COLO668 (cell line): ENCODE data around the gene OR52E6.

ENCODE experiments used
- DNase-seq: peaks from one replicate; lab custom pipeline; 2025; ENCODE audit not compliant: unreplicated experiment; lab: John Stamatoyannopoulos, UW

Gene OR52E6

DNA sequence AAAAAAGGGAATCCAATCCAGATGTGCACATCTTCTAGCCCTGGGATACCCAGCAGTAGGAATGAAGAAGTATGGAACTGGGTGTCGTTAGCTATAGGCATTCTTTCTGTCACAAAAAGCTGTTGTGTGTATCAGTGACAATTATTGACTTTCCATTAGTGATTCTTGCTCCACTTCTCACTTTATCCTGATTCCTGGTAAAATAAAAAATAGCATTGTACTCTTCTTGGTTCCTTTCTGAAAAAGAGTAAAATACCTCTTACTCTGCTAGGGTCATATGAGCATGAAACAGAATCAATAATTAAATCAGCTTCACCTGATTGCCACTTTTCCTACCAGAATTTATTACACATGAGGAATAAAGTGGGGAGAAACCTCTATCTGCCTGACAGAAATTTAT lies at the start of gene OR52E6:
TSS of gene OR52E6 (minus strand) at position 101 of the 400 bp plus-strand sequence. CDS start at position 101, 0 bp downstream.
- DNase-seq, result no peak

GRCh38 chr11:5891216-5891800 lies 49.6 kb upstream of the OR52E6 start:
- DNase-seq, result no peak

DNA sequence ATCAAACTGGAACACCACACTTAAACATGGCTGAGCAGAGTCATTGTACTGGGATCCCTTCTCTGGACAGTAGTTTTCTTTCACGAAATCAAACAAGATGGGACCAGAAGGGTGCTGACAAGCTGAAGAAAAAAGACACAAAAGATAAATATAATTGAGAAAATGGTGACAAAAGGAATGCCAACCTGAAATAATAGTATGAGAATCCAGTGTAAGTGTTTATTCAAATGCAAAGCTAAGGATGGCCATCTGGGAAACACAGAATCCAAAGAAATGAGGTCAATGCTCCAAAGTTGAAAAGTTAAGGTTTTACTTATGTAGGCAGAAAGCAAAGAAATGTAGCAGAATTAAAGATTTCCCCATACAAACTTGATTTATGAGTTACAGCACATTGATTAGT lies 46.0 kb upstream of the OR52E6 start:
- DNase-seq, result no peak

GRCh38 chr11:5887172-5887571 lies 45.5 kb upstream of the OR52E6 start:
- no peak for DNase-seq

DNA sequence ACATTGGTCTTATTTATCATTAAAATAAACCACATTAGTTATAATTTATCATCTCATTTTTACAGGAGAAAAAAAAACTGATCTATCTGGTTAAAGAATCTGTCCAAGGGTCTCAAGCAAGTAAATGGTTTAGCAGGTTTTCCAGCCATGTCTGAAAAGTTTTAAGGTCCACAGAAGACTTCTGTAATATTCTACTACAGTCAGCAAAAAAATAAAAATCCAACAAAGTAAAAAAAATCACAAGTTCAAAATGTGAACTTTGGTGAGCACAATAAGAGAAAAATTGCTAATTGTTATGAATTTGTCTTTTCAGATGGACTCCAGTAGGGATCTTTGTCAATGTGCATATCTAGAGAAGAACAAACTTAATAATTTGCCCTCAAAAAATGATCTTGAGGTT lies 40.1 kb upstream of the OR52E6 start:
- no peak for DNase-seq

DNA sequence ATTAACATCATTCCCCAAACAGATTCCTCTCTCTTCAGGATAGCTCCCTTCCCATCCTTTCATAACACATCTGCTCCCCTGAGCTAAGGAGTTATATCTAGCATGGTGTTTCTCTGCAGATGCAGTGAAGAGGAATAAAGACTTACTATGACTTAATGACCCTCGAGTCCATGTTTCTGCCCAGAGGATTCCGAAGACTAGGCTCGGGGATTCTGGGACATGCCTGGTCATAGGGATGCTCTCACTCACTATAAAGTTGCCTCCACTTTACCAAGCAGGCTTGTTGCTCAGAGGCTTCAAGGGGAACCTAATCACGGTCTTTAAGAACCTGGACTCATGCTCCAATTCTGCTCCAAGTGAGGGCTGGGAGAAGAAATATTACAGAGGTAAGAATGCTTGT lies 38.6 kb upstream of the OR52E6 start, which contains the start of gene OR52E4:
TSS of gene OR52E4 (plus strand) at position 301 of the 400 bp plus-strand sequence. CDS start 3,664 bp downstream, outside the sequence.
- no peak for DNase-seq

- DNase-seq, result no peak
These were observed 36.9 kb upstream of the OR52E6 start for GRCh38 chr11:5878564-5878963.

GRCh38 chr11:5865826-5866225 lies 24.1 kb upstream of the OR52E6 start:
- no peak for DNase-seq

GRCh38 chr11:5857590-5857989 lies 15.9 kb upstream of the OR52E6 start, which contains the start of gene OR52E8:
Gene OR52E8 (minus strand): TSS chr11:5857690. CDS start chr11:5857690, 0 bp downstream.
- DNase-seq, result no peak

DNA sequence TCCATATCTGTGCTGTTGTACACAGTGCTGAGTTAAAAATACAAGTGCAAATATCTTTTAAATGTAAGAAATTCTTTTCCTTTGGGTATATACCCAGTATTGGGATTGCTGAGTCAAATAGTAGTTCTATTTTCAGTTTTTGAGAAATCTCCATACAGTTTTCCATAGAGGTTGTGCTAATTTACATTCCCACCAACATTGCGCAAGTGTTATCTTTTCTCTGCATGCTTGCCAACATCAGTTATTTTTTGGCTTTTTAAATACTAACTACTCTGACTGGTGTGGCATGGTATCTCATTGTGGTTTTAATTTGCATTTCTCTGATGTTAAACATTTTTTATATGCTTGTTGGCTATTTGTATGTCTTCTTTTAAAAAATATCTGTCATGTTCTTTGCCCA lies 9.3 kb upstream of the OR52E6 start:
- DNase-seq, result no peak

DNA sequence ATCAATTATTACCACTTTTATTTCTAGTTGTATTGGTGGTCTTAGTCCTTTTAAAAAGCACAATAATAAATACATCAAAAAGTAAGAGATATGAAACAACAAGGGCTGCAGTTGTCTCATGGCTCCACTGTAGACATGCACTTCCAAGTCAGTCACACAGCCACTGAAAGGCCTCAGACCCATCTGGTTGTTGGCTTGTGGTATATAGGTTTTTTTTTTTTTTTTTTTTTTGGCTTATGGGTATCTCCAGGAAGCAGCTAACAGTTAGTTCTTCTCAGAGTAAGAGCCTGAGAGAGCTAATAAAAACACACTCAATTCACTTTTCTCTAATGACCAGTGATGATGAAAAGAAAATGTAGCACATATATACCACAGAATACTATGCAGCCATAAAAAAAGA lies 6.0 kb upstream of the OR52E6 start:
- DNase-seq, result no peak

DNA sequence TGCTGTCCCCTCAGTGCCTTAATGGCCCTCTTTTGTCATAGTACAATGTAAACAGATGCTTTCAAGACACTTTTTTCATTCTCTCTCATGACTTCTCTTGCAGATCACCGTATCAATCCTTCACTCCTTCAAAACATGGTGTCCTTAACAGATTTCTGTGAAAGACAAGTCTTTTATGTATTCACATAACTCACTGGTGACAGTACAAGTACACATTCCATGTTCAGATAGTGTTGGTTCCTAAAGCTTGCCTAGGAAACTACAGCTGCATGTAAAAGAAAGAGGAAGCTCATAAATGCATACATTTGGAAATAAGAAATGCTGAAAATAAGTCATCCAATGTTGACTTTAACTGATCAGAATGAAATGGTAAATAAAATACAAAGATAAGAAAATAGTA lies 5.0 kb upstream of the OR52E6 start:
- DNase-seq, result no peak

- DNase-seq, result no peak
These were observed 4.0 kb downstream of the OR52E6 start for GRCh38 chr11:5837695-5838094.

DNA sequence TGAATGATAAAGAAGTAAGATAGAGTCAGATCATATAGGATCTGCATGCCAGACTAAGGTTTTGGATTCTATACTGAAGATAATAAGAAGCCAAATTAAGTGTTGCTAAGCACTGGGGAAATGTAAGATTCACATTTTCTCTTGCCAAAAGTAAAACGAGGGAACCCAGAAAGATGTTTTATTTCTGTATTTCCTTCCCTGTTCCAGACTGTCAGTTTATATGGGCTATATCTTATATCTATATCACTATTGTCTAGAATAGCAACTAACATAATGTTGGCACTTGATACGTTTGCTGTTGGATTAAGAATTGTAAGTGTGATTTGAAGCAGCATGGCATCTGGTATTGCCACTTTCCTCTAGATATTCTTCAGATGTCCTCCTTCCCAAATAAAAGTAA lies 8.3 kb downstream of the OR52E6 start:
- DNase-seq, result no peak

- no peak for DNase-seq
These were observed 10.4 kb downstream of the OR52E6 start for GRCh38 chr11:5831196-5831829.

DNA sequence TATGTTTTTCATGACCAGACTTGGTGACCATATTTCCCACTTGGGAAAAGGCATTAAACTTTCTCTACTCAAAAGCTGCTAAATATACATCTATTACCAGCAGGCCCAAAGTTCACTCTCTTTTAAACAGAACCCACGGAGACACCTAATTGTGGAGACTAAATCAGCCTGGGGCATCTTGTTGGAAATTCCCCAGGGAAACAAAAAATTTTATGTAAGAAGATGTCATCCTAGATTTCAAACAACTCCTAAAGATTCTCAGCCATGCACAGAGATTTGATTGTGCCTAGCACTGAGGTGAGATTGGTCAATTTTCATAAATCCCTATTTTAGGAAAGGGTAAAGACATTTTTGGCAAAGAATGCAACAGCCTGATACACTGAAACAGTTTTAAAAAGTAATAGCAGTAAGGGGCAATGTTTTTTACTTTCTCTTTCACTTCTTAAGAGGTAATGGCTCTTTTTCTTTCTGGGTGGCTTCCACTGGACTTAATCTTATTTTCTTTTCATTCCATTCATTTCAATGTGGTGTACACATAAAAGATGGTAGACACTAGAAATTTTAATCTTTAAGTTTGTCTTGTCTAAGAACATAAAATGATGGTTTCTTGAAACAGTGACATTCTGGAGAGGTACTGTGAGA lies 23.3 kb downstream of the OR52E6 start:
- DNase-seq, result no peak

DNA sequence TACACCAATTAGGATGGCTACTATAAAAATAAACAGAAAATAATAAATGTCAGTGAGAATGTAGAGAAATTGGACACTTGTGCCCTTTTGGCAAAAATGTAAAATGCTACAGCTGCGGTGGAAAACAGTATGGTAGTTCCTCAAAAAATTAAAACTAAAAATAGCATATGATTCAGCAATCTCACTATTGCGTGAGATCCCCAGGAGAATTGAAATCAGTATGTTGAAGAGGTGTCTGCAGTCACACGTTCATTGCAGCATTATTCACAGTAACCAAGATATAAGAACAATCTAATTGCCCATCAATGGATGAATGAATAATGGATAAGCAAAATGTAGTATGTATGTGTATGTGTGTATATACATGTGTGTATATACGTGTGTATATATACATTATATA lies 26.2 kb downstream of the OR52E6 start:
- no peak for DNase-seq

GRCh38 chr11:5809905-5810795 lies 31.5 kb downstream of the OR52E6 start:
- DNase-seq, result no peak

DNA sequence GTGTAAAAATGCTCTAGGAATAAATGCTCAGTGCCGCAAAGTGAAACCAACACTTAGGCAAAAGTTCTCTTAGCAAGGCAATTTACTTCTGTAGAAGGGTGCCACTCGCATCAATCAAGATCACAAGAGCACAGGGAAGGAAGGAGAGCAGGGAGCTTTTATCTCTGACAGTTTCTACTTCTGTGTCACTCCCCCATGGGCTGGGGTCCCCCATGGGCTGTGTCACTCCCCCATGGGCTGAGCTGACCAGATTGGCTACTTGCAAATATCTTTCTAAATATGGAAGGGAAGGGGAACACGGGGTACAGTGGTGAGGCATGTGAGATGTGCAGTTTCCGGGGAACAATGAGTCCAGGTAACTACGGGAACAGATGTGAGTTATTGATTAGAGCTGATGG lies 32.6 kb downstream of the OR52E6 start:
- no peak for DNase-seq

- peak; percentile 41 for DNase-seq
These were observed 33.1 kb downstream of the OR52E6 start, which contains the start of gene OR52N2 for GRCh38 chr11:5808500-5809121. Gene OR52N2 (plus strand): TSS chr11:5808924. CDS start chr11:5820336, 11,412 bp downstream.

- no peak for DNase-seq
These were observed 34.1 kb downstream of the OR52E6 start for GRCh38 chr11:5807580-5807979.
